GM12891 (cell line): Measurements from ENCODE around the gene RAPGEF4.

Source experiments
- POLR2A ChIP-seq: IDR thresholded peaks from 2 replicates; pipeline ENCODE4 v1.6.1; 2011; ENCODE audit warnings: low read depth, low read length, control low read depth
- POLR2AphosphoS5 ChIP-seq: IDR thresholded peaks from 2 replicates; pipeline ENCODE4 v1.6.1; 2011; ENCODE audit warnings: low read depth, low read length, control low read depth
- POU2F2 ChIP-seq: IDR thresholded peaks from 2 replicates; pipeline ENCODE4 v1.6.1; 2011; ENCODE audit warnings: low read depth, mild to moderate bottlenecking, control low read depth, low read length, moderate library complexity
- SPI1 ChIP-seq: IDR thresholded peaks from 2 replicates; pipeline ENCODE4 v1.6.1; 2011; ENCODE audit warnings: low read depth, low read length, control low read depth
- TAF1 ChIP-seq: IDR thresholded peaks from 2 replicates; pipeline ENCODE4 v1.6.1; 2011; ENCODE audit warnings: low read depth, low read length, control low read depth

DNA sequence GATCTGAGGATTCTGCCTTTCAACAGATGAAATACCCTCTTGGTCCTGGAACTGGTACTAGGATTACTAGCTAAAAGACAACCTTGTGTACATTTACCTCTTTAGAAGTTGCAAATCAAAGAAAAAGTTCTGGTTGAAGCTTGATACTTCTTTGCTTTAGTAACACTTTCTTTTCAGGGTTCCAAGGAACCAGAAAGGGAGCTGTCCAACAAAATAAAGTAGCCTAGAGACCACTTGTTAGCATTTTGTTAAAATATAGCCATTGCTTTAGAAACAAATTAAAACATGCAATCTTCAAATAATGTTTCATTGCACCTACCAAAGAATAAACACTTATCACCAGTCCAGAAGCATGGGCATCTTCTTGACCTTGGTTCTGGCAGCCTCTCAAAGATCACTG, 222.1 kb downstream of the RAPGEF4 start:
- TF ChIP-seq SPI1 (no peak), POLR2A (no peak), TAF1 (no peak), POLR2AphosphoS5 (no peak), POU2F2 (no peak)
